ENCODE data around the gene LILRB5. TPM values are rescaled to one million over a fixed set of nuclear protein-coding genes. Genes with fewer than 3 reads are reported as not detected.
A peak's percentile ranks its signal among the peaks of the same experiment; 100 is the strongest.

The LILRB5 gene
- total RNA-seq, 1 experiment from 2014 or later: not detected

DNA sequence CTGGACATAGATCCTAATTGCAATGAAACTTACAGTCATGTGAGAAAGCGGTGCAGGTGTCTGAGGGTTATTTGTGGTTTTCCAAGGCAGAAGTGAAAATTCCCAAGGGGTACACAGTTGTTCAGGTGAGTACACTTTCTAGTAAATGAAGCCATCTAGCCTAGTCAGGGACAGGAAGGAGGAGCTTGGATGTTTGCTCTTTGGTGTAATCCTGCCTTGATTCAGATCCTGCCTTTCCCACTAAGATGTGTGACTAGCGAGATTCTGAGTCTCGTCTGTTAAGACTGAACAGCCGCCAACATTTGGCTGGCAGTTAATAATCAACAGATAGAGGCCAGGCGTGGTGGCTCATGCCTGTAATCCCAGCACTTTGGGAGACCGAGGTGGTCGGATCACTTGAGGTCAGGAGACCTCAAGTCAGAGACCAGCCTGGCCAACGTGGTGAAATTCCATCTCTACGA is 53.9 kb downstream of the LILRB5 start:
- no peak for TF ChIP-seq EZH2 (IDR thresholded peaks at IDR 0.05; ENCODE audit: borderline replicate concordance, low read depth, low read length, poor library complexity, severe bottlenecking)
- no peak for TF ChIP-seq CTCF (conservative IDR thresholded peaks at IDR 0.05; ENCODE audit: low read depth, low read length)
- Histone ChIP-seq H3K27me3 (replicated peaks; ENCODE audit: insufficient read depth, low read depth, low read length, poor library complexity) (no peaks in the 10 kb centered on the region), H3K27ac (ENCODE audit: low read depth, low read length, poor library complexity, severe bottlenecking) (peak overlapping the region; percentile 15), H3K4me1 (ENCODE audit: insufficient read depth, low read length, poor library complexity, severe bottlenecking) (peaks cover 36% of the 10 kb centered on the region), H3K4me3 (ENCODE audit: low read depth, low read length, poor library complexity, severe bottlenecking) (peak overlapping the region; percentile 90), H3K9me3 (ENCODE audit: low read depth, low read length, poor library complexity, severe bottlenecking) (no peaks in the 10 kb centered on the region), H3K36me3 (ENCODE audit: insufficient read depth, low read length, poor library complexity, severe bottlenecking) (peaks cover 72% of the 10 kb centered on the region)
- POLR2A ChIA-PET (ENCODE audit: low non-redundant PET): interaction anchor here (1.4 kb wide), 1 partner anchor 66 kb away, joined by 3 read pairs; the partner anchor contains the start of gene CNOT3
- no peak for DNase-seq (ENCODE audit: low spot score)
- intact Hi-C loops (cut with micrococcal nuclease; ENCODE audit: unreplicated experiment): no loop called here
- no TSS peak for BruUV-seq (replicated peaks)
- CTCF ChIA-PET: no interaction called here

DNA sequence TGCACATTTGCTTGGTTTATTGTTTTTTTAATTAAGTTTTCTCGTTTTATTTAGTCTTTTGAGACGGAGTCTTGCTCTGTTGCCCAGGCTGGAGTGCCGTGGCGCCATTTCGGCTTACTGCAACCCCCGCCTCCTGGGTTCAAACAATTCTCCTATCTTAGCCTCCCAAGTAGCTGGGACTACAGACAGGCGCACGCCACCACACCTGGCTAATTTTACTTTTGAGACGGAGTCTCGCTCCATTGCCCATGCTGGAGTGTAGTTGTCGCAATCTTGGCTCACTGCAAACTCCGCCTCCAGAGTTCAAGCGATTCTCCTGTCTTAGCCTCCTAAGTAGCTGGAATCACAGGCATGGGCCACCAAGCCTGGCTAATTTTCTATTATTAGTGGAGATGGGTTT is 55.1 kb downstream of the LILRB5 start:
- H3K36me3 ChIP-seq (ENCODE audit: insufficient read depth, low read length, poor library complexity, severe bottlenecking): peaks cover 60% of the 10 kb centered on the region
- H3K4me3 ChIP-seq (ENCODE audit: low read depth, low read length, poor library complexity, severe bottlenecking): peak overlapping the region; percentile 90
- no peak for DNase-seq (ENCODE audit: low spot score)
- H3K27ac ChIP-seq (ENCODE audit: low read depth, low read length, poor library complexity, severe bottlenecking): peak overlapping the region; percentile 97
- TF ChIP-seq CTCF (conservative IDR thresholded peaks at IDR 0.05; ENCODE audit: low read depth, low read length): no peak
- no peak for TF ChIP-seq EZH2 (IDR thresholded peaks at IDR 0.05; ENCODE audit: borderline replicate concordance, low read depth, low read length, poor library complexity, severe bottlenecking)
- CTCF ChIA-PET: no interaction called here
- no peaks in the 10 kb centered on the region for H3K27me3 ChIP-seq (replicated peaks; ENCODE audit: insufficient read depth, low read depth, low read length, poor library complexity)
- POLR2A ChIA-PET (ENCODE audit: low non-redundant PET): interaction anchor here (0.7 kb wide), 1 partner anchor 11 kb away, joined by 3 read pairs; the partner anchor contains the start of gene TSEN34
- intact Hi-C loops (cut with micrococcal nuclease; ENCODE audit: unreplicated experiment): no loop called here
- peaks cover 36% of the 10 kb centered on the region for H3K4me1 ChIP-seq (ENCODE audit: insufficient read depth, low read length, poor library complexity, severe bottlenecking)
- no peaks in the 10 kb centered on the region for H3K9me3 ChIP-seq (ENCODE audit: low read depth, low read length, poor library complexity, severe bottlenecking)
- no TSS peak for BruUV-seq (replicated peaks)

DNA sequence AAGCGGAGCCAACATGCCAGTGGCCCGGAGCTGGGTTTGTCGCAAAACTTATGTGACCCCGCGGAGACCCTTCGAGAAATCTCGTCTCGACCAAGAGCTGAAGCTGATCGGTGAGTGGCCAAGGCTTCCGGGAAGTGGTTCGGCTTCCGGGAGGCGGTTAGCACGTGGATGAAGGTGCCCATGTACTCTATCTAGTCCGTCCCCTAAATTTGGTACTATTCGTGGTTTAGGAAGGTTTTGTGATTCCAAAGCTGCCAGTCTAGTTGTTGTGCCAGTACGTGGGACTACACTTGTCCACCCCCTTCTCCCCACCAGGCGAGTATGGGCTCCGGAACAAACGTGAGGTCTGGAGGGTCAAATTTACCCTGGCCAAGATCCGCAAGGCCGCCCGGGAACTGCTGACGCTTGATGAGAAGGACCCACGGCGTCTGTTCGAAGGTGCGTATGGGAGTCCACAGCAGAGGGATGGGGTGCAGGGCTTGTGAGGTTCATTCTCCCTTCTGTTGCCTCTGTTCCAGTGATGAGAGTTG is 55.8 kb downstream of the LILRB5 start:
- intact Hi-C loops (cut with micrococcal nuclease; ENCODE audit: unreplicated experiment): no loop called here
- TSS peak; percentile 67 for BruUV-seq (replicated peaks)
- TF ChIP-seq CTCF (conservative IDR thresholded peaks at IDR 0.05; ENCODE audit: low read depth, low read length) (no peak), EZH2 (IDR thresholded peaks at IDR 0.05; ENCODE audit: borderline replicate concordance, low read depth, low read length, poor library complexity, severe bottlenecking) (no peak)

More for the DNA sequence above, 55.8 kb downstream of the LILRB5 start:
- Histone ChIP-seq H3K4me1 (ENCODE audit: insufficient read depth, low read length, poor library complexity, severe bottlenecking) (peaks cover 36% of the 10 kb centered on the region), H3K27me3 (replicated peaks; ENCODE audit: insufficient read depth, low read depth, low read length, poor library complexity) (no peaks in the 10 kb centered on the region), H3K4me3 (ENCODE audit: low read depth, low read length, poor library complexity, severe bottlenecking) (peak overlapping the region; percentile 90), H3K36me3 (ENCODE audit: insufficient read depth, low read length, poor library complexity, severe bottlenecking) (peaks cover 53% of the 10 kb centered on the region), H3K9me3 (ENCODE audit: low read depth, low read length, poor library complexity, severe bottlenecking) (no peaks in the 10 kb centered on the region), H3K27ac (ENCODE audit: low read depth, low read length, poor library complexity, severe bottlenecking) (peak overlapping the region; percentile 97)
- no peak for DNase-seq (ENCODE audit: low spot score)
- ChIA-PET POLR2A (ENCODE audit: low non-redundant PET) (interaction anchor here (0.6 to 1.0 kb wide), 4 partner anchors 11 to 1269 kb away, joined by 3 to 6 read pairs (median 5); partner anchors contain the start of genes MBOAT7 and TSEN34), CTCF (no interaction called here)

Small RNA genes within 50 kb of the gene (microRNA-seq; reads per million reads assigned to microRNA genes)
- not detected for gene MIR4752

Other genes starting within 250 kb of the LILRB5 start
- gene VSTM1, start 193.4 kb downstream of the LILRB5 start, total RNA-seq (2021): not detected in 2 replicates
- gene TARM1, start 175.9 kb downstream of the LILRB5 start, total RNA-seq (2021): not detected in 2 replicates
- 0.47 and 0.61 TPM in 2 replicates for gene OSCAR, start 156.5 kb downstream of the LILRB5 start, total RNA-seq (2021)
- 144 and 148 TPM in 2 replicates for gene NDUFA3, start 154.4 kb downstream of the LILRB5 start, total RNA-seq (2021)
- gene TFPT, start 141.6 kb downstream of the LILRB5 start, total RNA-seq (2021): 31.1 and 31.4 TPM in 2 replicates
- 109 and 115 TPM in 2 replicates for gene PRPF31, start 141.5 kb downstream of the LILRB5 start, total RNA-seq (2021)
- gene CNOT3, start 119.5 kb downstream of the LILRB5 start, total RNA-seq (2021): 90.8 and 102 TPM in 2 replicates
- 8.8 and 9.7 TPM in 2 replicates for gene LENG1, start 97.6 kb downstream of the LILRB5 start, total RNA-seq (2021)
- 0.58 and 0.96 TPM in 2 replicates for gene TMC4, start 84.1 kb downstream of the LILRB5 start, total RNA-seq (2021)
- 107 and 109 TPM in 2 replicates for gene MBOAT7, start 67.7 kb downstream of the LILRB5 start, total RNA-seq (2021)
- 56.9 and 64.7 TPM in 2 replicates for gene TSEN34, start 66.0 kb downstream of the LILRB5 start, total RNA-seq (2021)
- gene RPS9, start 56.4 kb downstream of the LILRB5 start, total RNA-seq (2021): 944 and 951 TPM in 2 replicates
- not detected in 2 replicates for gene LILRB3, start 34.3 kb downstream of the LILRB5 start, total RNA-seq (2021)
- gene LILRA6, start 14.5 kb downstream of the LILRB5 start, total RNA-seq (2021): not detected in 2 replicates
- gene LILRB2, start 23.8 kb upstream of the LILRB5 start, total RNA-seq (2021): not detected in 2 replicates
- gene LILRA5, start 55.9 kb upstream of the LILRB5 start, total RNA-seq (2021): not detected in 2 replicates
- gene LILRA4, start 81.9 kb upstream of the LILRB5 start, total RNA-seq (2021): not detected in 2 replicates
- not detected in 2 replicates for gene LAIR1, start 107.7 kb upstream of the LILRB5 start, total RNA-seq (2021)
- 3.0 and 3.2 TPM in 2 replicates for gene TTYH1, start 158.2 kb upstream of the LILRB5 start, total RNA-seq (2021)
- gene LENG8, start 191.9 kb upstream of the LILRB5 start, total RNA-seq (2021): 129 and 149 TPM in 2 replicates
- gene LENG9, start 206.5 kb upstream of the LILRB5 start, total RNA-seq (2021): 4.2 and 4.3 TPM in 2 replicates
- gene CDC42EP5, start 216.0 kb upstream of the LILRB5 start, total RNA-seq (2021): 111 and 119 TPM in 2 replicates
- not detected in 2 replicates for gene LAIR2, start 245.6 kb upstream of the LILRB5 start, total RNA-seq (2021)